ENCODE measurements around the gene CEACAM19.
"Not testable (repeated sequence)": the region's sequence is repeated elsewhere in the genome, so short reads cannot be mapped to it uniquely, and the experiment has no call there.

DNA sequence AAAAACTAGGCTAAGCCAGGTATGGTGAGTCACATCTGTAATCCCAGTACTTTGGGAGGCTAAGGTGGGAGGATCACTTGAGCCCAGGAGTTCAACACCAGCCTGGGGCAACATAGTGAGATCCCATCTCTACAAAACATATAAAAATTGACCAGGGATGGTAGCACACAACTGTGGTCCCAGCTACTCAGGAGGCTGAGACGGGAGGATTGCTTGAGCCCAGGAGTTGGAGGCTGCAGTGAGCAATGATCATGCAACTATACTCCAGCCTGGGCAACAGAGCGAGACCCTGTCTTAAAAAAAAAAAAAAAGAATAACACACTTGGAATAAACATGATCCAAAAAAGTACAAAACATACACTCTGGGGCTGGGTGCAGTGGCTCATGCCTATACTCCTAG is 1.3 kb upstream of the CEACAM19 start:
- TF ChIP-seq, protein P1, sequence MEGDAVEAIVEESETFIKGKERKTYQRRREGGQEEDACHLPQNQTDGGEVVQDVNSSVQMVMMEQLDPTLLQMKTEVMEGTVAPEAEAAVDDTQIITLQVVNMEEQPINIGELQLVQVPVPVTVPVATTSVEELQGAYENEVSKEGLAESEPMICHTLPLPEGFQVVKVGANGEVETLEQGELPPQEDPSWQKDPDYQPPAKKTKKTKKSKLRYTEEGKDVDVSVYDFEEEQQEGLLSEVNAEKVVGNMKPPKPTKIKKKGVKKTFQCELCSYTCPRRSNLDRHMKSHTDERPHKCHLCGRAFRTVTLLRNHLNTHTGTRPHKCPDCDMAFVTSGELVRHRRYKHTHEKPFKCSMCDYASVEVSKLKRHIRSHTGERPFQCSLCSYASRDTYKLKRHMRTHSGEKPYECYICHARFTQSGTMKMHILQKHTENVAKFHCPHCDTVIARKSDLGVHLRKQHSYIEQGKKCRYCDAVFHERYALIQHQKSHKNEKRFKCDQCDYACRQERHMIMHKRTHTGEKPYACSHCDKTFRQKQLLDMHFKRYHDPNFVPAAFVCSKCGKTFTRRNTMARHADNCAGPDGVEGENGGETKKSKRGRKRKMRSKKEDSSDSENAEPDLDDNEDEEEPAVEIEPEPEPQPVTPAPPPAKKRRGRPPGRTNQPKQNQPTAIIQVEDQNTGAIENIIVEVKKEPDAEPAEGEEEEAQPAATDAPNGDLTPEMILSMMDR (IDR thresholded peaks at IDR 0.05) = not testable (repeated sequence)
- TF ChIP-seq POLR2A (IDR thresholded peaks at IDR 0.05) = not testable (repeated sequence)

All from heart left ventricle (tissue), 13 donors.